A204.1 (cell line): ENCODE data around the gene YBX3.
A peak's percentile ranks its signal among the peaks of the same experiment; 100 is the strongest.
"Not testable (repeated sequence)": the region's sequence is repeated elsewhere in the genome, so short reads cannot be mapped to it uniquely, and the experiment has no call there.

Source experiments
- FAIRE-seq: peaks from 2 replicates; lab custom pipeline; 2012; peaks lifted over from hg19 to GRCh38; lab: Jason Lieb, UNC

YBX3 gene

GRCh38 chr12:10722905-10723746 lies at the start of gene YBX3:
YBX3 (minus strand) TSS chr12:10723323; CDS start chr12:10723111, 212 bp downstream.
- no peak for FAIRE-seq

GRCh38 chr12:10771132-10771733 lies 48.1 kb upstream of the YBX3 start:
- FAIRE-seq: peak; percentile 98

GRCh38 chr12:10759657-10760056 lies 36.5 kb upstream of the YBX3 start:
- FAIRE-seq: no peak

- FAIRE-seq: no peak
Measured at GRCh38 chr12:10756194-10756593, 33.1 kb upstream of the YBX3 start.

GRCh38 chr12:10753059-10753458 lies 29.9 kb upstream of the YBX3 start:
- no peak for FAIRE-seq

- no peak for FAIRE-seq
Measured at GRCh38 chr12:10750385-10750727, 27.2 kb upstream of the YBX3 start.

- FAIRE-seq: peak; percentile 99
Measured at GRCh38 chr12:10749700-10750384, 26.7 kb upstream of the YBX3 start.

- no peak for FAIRE-seq
Measured at GRCh38 chr12:10747730-10748129, 24.6 kb upstream of the YBX3 start.

- FAIRE-seq: not testable (repeated sequence)
Measured at GRCh38 chr12:10743420-10743819, 20.3 kb upstream of the YBX3 start.

GRCh38 chr12:10741845-10742244 lies 18.7 kb upstream of the YBX3 start:
- no peak for FAIRE-seq

GRCh38 chr12:10740182-10740581 lies 17.1 kb upstream of the YBX3 start:
- FAIRE-seq: no peak

GRCh38 chr12:10739157-10740118 lies 16.3 kb upstream of the YBX3 start:
- no peak for FAIRE-seq

GRCh38 chr12:10737249-10737648 lies 14.1 kb upstream of the YBX3 start:
- no peak for FAIRE-seq

GRCh38 chr12:10736463-10736862 lies 13.3 kb upstream of the YBX3 start:
- FAIRE-seq: no peak

- no peak for FAIRE-seq
Measured at GRCh38 chr12:10735428-10735827, 12.3 kb upstream of the YBX3 start.

- FAIRE-seq: no peak
Measured at GRCh38 chr12:10732549-10732948, 9.4 kb upstream of the YBX3 start.

- no peak for FAIRE-seq
Measured at GRCh38 chr12:10732066-10732465, 8.9 kb upstream of the YBX3 start.

GRCh38 chr12:10730559-10730958 lies 7.4 kb upstream of the YBX3 start:
- no peak for FAIRE-seq

- FAIRE-seq: no peak
Measured at GRCh38 chr12:10728091-10728490, 5.0 kb upstream of the YBX3 start.

GRCh38 chr12:10726945-10727344 lies 3.8 kb upstream of the YBX3 start:
- FAIRE-seq: no peak

GRCh38 chr12:10725003-10725402 lies 1.9 kb upstream of the YBX3 start:
- no peak for FAIRE-seq

GRCh38 chr12:10722502-10722904 lies 620 bp downstream of the YBX3 start:
- FAIRE-seq: no peak
